IMR-90 (cell line): ENCODE results near the gene STEAP1. TPM values are rescaled to one million over a fixed set of nuclear protein-coding genes. Genes with fewer than 3 reads are reported as not detected.
"Not testable (repeated sequence)": the region's sequence is repeated elsewhere in the genome, so short reads cannot be mapped to it uniquely, and the experiment has no call there.

ENCODE experiments used
- ATAC-seq: fragments of 200-7000 bp; cut with Tn5 transposase; 2 replicates; pipeline ENCODE4 v1.9.1; 2020; ENCODE audit warnings: low read depth, mild to moderate bottlenecking, moderate library complexity
- BruUV-seq: library from RNA; stranded (reverse); fragments of 400-500 nt; replicated peaks from 2 replicates; lab custom pipeline; 2021; lab: Mats Ljungman, UMichigan
- CTCF ChIA-PET: fragments of 300-600 bp; formaldehyde crosslinking; extraction: SDS; loops from one replicate; lab custom pipeline; 2021; ENCODE audit warnings: antibody characterized with exemption; lab: Yijun Ruan, JAX
- POLR2A ChIA-PET: fragments of 300-600 bp; sonication (Branson Sonifier 250); formaldehyde crosslinking; loops from one replicate; lab custom pipeline; 2022; ENCODE audit warnings: antibody characterized with exemption; ENCODE audit not compliant: unreplicated experiment; lab: Charles Lee
- DNase-seq: peaks from one replicate; pipeline ENCODE4 v3.0.0; 2013
- H2AFZ ChIP-seq: replicated peaks from 2 replicates; pipeline ENCODE3; 2013; ENCODE audit warnings: low read length, mild to moderate bottlenecking; ENCODE audit not compliant: poor library complexity
- H2AK5ac ChIP-seq: 2 replicates; pipeline ENCODE4 v1.6.1; 2013; ENCODE audit warnings: low read depth, low read length, inconsistent platforms
- H2AK9ac ChIP-seq: replicated peaks from 2 replicates; pipeline ENCODE3; 2013; ENCODE audit warnings: mild to moderate bottlenecking, low read depth, low read length, moderate library complexity; ENCODE audit not compliant: poor library complexity
- H2BK120ac ChIP-seq: 2 replicates; pipeline ENCODE4 v1.6.1; 2013; ENCODE audit warnings: low read depth, low read length, inconsistent platforms
- H2BK15ac ChIP-seq: 3 replicates; pipeline ENCODE4 v1.6.1; 2013; ENCODE audit warnings: low read depth, low read length, inconsistent platforms
- H2BK20ac ChIP-seq: 2 replicates; pipeline ENCODE4 v1.6.1; 2013; ENCODE audit warnings: low read depth, mild to moderate bottlenecking, inconsistent platforms, low read length, moderate library complexity
- H2BK5ac ChIP-seq: 2 replicates; pipeline ENCODE4 v1.6.1; 2013; ENCODE audit warnings: mild to moderate bottlenecking, low read depth, low read length, inconsistent platforms; ENCODE audit not compliant: poor library complexity, severe bottlenecking
- H3K14ac ChIP-seq: replicated peaks from 2 replicates; pipeline ENCODE4 v1.6.1; 2013; ENCODE audit warnings: low read depth, low read length, inconsistent platforms
- H3K18ac ChIP-seq: 2 replicates; pipeline ENCODE4 v1.6.1; 2013; ENCODE audit warnings: low read depth, low read length, control low read depth
- H3K23ac ChIP-seq: 2 replicates; pipeline ENCODE4 v1.6.1; 2013; ENCODE audit warnings: low read depth, low read length, inconsistent platforms
- H3K27ac ChIP-seq: 2 replicates; pipeline ENCODE4 v1.5.1; 2013; ENCODE audit warnings: mild to moderate bottlenecking, control low read depth, low read length; ENCODE audit not compliant: insufficient read depth
- H3K27me3 ChIP-seq: 2 replicates; pipeline ENCODE4 v1.6.1; 2013; ENCODE audit warnings: low read length; ENCODE audit not compliant: control insufficient read depth, insufficient read depth
- H3K36me3 ChIP-seq: 2 replicates; pipeline ENCODE4 v1.6.1; 2013; ENCODE audit warnings: low read length, mixed read lengths; ENCODE audit not compliant: control insufficient read depth, insufficient read depth
- H3K4ac ChIP-seq: 2 replicates; pipeline ENCODE4 v1.6.1; 2013; ENCODE audit warnings: low read depth, low read length, inconsistent platforms
- H3K4me1 ChIP-seq: 2 replicates; pipeline ENCODE4 v1.6.1; 2013; ENCODE audit warnings: low read length, mixed read lengths; ENCODE audit not compliant: control insufficient read depth, insufficient read depth
- H3K4me2 ChIP-seq: 2 replicates; pipeline ENCODE4 v1.6.1; 2013; ENCODE audit warnings: low read depth, mild to moderate bottlenecking, control low read depth, low read length, moderate library complexity
- H3K4me3 ChIP-seq: 2 replicates; pipeline ENCODE4 v1.5.1; 2013; ENCODE audit warnings: low read depth, mild to moderate bottlenecking, control low read depth, low read length, moderate library complexity; ENCODE audit not compliant: insufficient read depth
- H3K56ac ChIP-seq: 2 replicates; pipeline ENCODE4 v1.6.1; 2013; ENCODE audit warnings: low read length, inconsistent platforms; ENCODE audit not compliant: insufficient read depth; ENCODE audit errors: extremely low read depth
- H3K79me1 ChIP-seq, 2 experiments: 2 replicates each; pipeline ENCODE4 v1.6.1; 2013; ENCODE audit warnings: low read length in 2 of 2, inconsistent platforms in 1 of 2, low read depth in 1 of 2
- H3K9ac ChIP-seq: 2 replicates; pipeline ENCODE4 v1.6.1; 2013; ENCODE audit warnings: low read depth, low read length, control low read depth
- H3K9me1 ChIP-seq: 2 replicates; pipeline ENCODE4 v1.6.1; 2013; ENCODE audit warnings: low read length, inconsistent platforms; ENCODE audit not compliant: insufficient read depth
- H3K9me3 ChIP-seq: 2 replicates; pipeline ENCODE4 v1.6.1; 2013; ENCODE audit warnings: low read length; ENCODE audit not compliant: control insufficient read depth, insufficient read depth
- H4K20me1 ChIP-seq: 2 replicates; pipeline ENCODE4 v1.6.1; 2013; ENCODE audit warnings: low read length, inconsistent platforms; ENCODE audit not compliant: insufficient read depth
- H4K5ac ChIP-seq: 2 replicates; pipeline ENCODE4 v1.6.1; 2013; ENCODE audit warnings: mild to moderate bottlenecking, low read depth, low read length, control low read depth
- H4K8ac ChIP-seq, 2 experiments: 2 replicates each; pipeline ENCODE4 v1.6.1; 2013; ENCODE audit warnings: low read depth in 2 of 2, low read length in 2 of 2, control low read depth in 1 of 2, inconsistent platforms in 1 of 2
- H4K91ac ChIP-seq: 2 replicates; pipeline ENCODE4 v1.6.1; 2013; ENCODE audit warnings: low read depth, low read length, inconsistent platforms; ENCODE audit not compliant: insufficient read depth
- WGBS, 2 experiments: methylation state at CpG; one replicate each; pipeline versions ENCODE4 v1.1.5 to v1.1.7; 2013; ENCODE audit warnings: missing lambda C conversion rate in 2 of 2; ENCODE audit not compliant: insufficient read length in 1 of 2; ENCODE audit errors: extremely low coverage in 2 of 2; 5-methylcytosine and 5-hydroxymethylcytosine counted together
- dilution Hi-C: fragments of 300-500 bp; cut with HindIII; formaldehyde crosslinking; loops from one replicate; pipeline ENCODE4 v1.14.3; 2018; ENCODE audit warnings: low sequenced_read_pairs; ENCODE audit not compliant: unreplicated experiment
- in situ Hi-C: fragments of 300-500 bp; cut with MboI; formaldehyde crosslinking; loops from 3 replicates; pipeline ENCODE4 v1.14.3; 2019; ENCODE audit warnings: low sequenced_read_pairs, inconsistent platforms, mixed read lengths
- intact Hi-C: fragments of 100-400 bp; cut with micrococcal nuclease; formaldehyde crosslinking; loops from 2 replicates; pipeline ENCODE4 v1.10.0; 2022
- polyA plus RNA-seq, 3 experiments: library from polyadenylated mRNA; depleted of rRNA; stranded (reverse); fragments of >200 nt; gene quantifications; 2 replicates each; pipeline ENCODE4 v1.2.3, GENCODE V29; 2012; ENCODE audit warnings: low replicate concordance in 1 of 3
- total RNA-seq: library from RNA; depleted of rRNA; stranded (reverse); fragments of >200 nt; gene quantifications from 2 replicates; pipeline ENCODE4 v1.2.3, GENCODE V29; 2012

Gene STEAP1
- total and polyA plus RNA-seq, 2 of the 4 experiments (the other 2 are of a cell fraction), result 3.9 to 5.2 TPM

- H3K56ac ChIP-seq, CTCF ChIA-PET: not testable (repeated sequence)
- H3K27me3 ChIP-seq, result peaks cover 12% of the 10 kb centered on the region
Observed at GRCh38 chr7:90120205-90120604, 34.1 kb upstream of the STEAP1 start.

GRCh38 chr7:90131746-90132145 is 22.5 kb upstream of the STEAP1 start:
- WGBS, 2 experiments, result 80% methylated on average over 6 of the region's 8 CpGs; no CpG with 5 or more reads in 1 of the 2 experiments
- H3K36me3 ChIP-seq, H3K79me1 ChIP-seq, H2AK9ac ChIP-seq, H2BK5ac ChIP-seq, CTCF ChIA-PET, in situ Hi-C loops, H3K9me1 ChIP-seq, H4K91ac ChIP-seq, ATAC-seq, intact Hi-C loops, H4K5ac ChIP-seq, BruUV-seq, DNase-seq, H3K9me3 ChIP-seq, H4K8ac ChIP-seq, H3K18ac ChIP-seq, H2BK20ac ChIP-seq, H2AFZ ChIP-seq, H3K4me2 ChIP-seq, H3K4me3 ChIP-seq, H3K23ac ChIP-seq, H4K20me1 ChIP-seq, H3K27ac ChIP-seq, H2BK120ac ChIP-seq, H3K4me1 ChIP-seq, H3K27me3 ChIP-seq, dilution Hi-C loops, H2BK15ac ChIP-seq, H2AK5ac ChIP-seq, POLR2A ChIA-PET, H3K56ac ChIP-seq, H3K14ac ChIP-seq, H3K4ac ChIP-seq, H3K9ac ChIP-seq: not testable (repeated sequence)

More at GRCh38 chr7:90120205-90120604, 34.1 kb upstream of the STEAP1 start:
- no CpG with 5 or more reads among the region's 4 CpGs for WGBS, 2 experiments
- H3K9me1 ChIP-seq, H3K9me3 ChIP-seq, dilution Hi-C loops, H3K18ac ChIP-seq, in situ Hi-C loops, H3K9ac ChIP-seq, H2BK15ac ChIP-seq, H4K8ac ChIP-seq, H3K14ac ChIP-seq, H2AK5ac ChIP-seq, H4K5ac ChIP-seq, H3K36me3 ChIP-seq, DNase-seq, H2BK120ac ChIP-seq, H3K79me1 ChIP-seq, H3K4me1 ChIP-seq, H3K4me3 ChIP-seq, H4K91ac ChIP-seq, ATAC-seq, H3K4me2 ChIP-seq, BruUV-seq, H3K4ac ChIP-seq, H2BK20ac ChIP-seq, H4K20me1 ChIP-seq, H2AK9ac ChIP-seq, H2AFZ ChIP-seq, intact Hi-C loops, H3K23ac ChIP-seq, H3K27ac ChIP-seq, H2BK5ac ChIP-seq, POLR2A ChIA-PET: not testable (repeated sequence)
